Measurements from ENCODE around the gene CHAC1.

CHAC1 gene

DNA sequence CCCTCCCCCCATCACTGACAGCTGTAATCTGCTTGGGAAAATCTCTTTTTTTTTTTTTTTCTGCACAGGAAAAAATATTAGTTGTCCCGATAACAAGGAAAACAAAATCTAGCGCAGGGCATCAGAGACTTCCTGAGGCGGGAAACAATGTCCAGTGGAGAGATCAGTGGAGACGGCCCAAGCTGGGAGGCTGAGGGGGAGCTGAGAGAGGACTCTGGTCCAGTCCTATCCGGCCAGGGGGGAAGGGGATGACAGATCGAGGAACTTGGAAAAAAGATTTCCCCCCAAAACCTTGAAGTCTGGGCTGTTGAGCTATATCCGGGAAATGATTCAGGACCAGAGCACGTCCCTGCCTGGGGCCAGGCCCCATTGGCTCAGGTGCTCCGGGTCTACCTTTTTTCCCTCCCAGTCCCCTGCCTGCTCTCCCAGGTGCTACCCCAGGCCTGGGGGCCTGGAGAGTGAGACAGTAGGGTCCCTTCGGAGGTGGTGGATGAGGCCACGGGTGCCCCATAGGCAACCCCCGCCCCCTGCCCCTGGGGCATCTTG lies 38.1 kb upstream of the CHAC1 start:
- H3K4me3 ChIP-seq (ENCODE audit: low read depth, low read length): no peak overlapping the region
- TF ChIP-seq, protein P1, sequence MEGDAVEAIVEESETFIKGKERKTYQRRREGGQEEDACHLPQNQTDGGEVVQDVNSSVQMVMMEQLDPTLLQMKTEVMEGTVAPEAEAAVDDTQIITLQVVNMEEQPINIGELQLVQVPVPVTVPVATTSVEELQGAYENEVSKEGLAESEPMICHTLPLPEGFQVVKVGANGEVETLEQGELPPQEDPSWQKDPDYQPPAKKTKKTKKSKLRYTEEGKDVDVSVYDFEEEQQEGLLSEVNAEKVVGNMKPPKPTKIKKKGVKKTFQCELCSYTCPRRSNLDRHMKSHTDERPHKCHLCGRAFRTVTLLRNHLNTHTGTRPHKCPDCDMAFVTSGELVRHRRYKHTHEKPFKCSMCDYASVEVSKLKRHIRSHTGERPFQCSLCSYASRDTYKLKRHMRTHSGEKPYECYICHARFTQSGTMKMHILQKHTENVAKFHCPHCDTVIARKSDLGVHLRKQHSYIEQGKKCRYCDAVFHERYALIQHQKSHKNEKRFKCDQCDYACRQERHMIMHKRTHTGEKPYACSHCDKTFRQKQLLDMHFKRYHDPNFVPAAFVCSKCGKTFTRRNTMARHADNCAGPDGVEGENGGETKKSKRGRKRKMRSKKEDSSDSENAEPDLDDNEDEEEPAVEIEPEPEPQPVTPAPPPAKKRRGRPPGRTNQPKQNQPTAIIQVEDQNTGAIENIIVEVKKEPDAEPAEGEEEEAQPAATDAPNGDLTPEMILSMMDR (conservative IDR thresholded peaks at IDR 0.05; ENCODE audit: low read depth, low read length): no peak
- no peak for DNase-seq (ENCODE audit: low read depth)

- no peak overlapping the region for H3K4me3 ChIP-seq (ENCODE audit: low read depth, low read length)
- no peak for DNase-seq (ENCODE audit: low read depth)
- TF ChIP-seq, protein P1 (conservative IDR thresholded peaks at IDR 0.05; ENCODE audit: low read depth, low read length): no peak
These were observed 37.6 kb upstream of the CHAC1 start for GRCh38 chr15:40915679-40916078.

- no peak overlapping the region for H3K4me3 ChIP-seq (ENCODE audit: low read depth, low read length)
- TF ChIP-seq, protein P1 (conservative IDR thresholded peaks at IDR 0.05; ENCODE audit: low read depth, low read length): no peak
- DNase-seq (ENCODE audit: low read depth): no peak
These were observed 35.7 kb upstream of the CHAC1 start for GRCh38 chr15:40917585-40917984.

- TF ChIP-seq, protein P1 (conservative IDR thresholded peaks at IDR 0.05; ENCODE audit: low read depth, low read length): no peak
- no peak overlapping the region for H3K4me3 ChIP-seq (ENCODE audit: low read depth, low read length)
- DNase-seq (ENCODE audit: low read depth): no peak
These were observed 35.0 kb upstream of the CHAC1 start for GRCh38 chr15:40918146-40918798.

- no peak overlapping the region for H3K4me3 ChIP-seq (ENCODE audit: low read depth, low read length)
- DNase-seq (ENCODE audit: low read depth): no peak
- TF ChIP-seq, protein P1 (conservative IDR thresholded peaks at IDR 0.05; ENCODE audit: low read depth, low read length): no peak
These were observed 34.4 kb upstream of the CHAC1 start for GRCh38 chr15:40918799-40919392.

- TF ChIP-seq, protein P1 (conservative IDR thresholded peaks at IDR 0.05; ENCODE audit: low read depth, low read length): no peak
- no peak for DNase-seq (ENCODE audit: low read depth)
- no peak overlapping the region for H3K4me3 ChIP-seq (ENCODE audit: low read depth, low read length)
These were observed 31.2 kb upstream of the CHAC1 start for GRCh38 chr15:40921949-40922607.
